GM18505 (cell line): Measurements from ENCODE around the gene ZDHHC11B.
"Not testable (repeated sequence)": the region's sequence is repeated elsewhere in the genome, so short reads cannot be mapped to it uniquely, and the experiment has no call there.

Experiments
- ATAC-seq: cut with Tn5 transposase; IDR thresholded peaks from one replicate; pipeline ENCODE4 v1.9.1; 2021; ENCODE audit not compliant: unreplicated experiment
- POLR2A ChIP-seq: IDR thresholded peaks from 4 replicates; pipeline ENCODE4 v1.6.1; 2011; ENCODE audit warnings: borderline replicate concordance; ENCODE audit not compliant: insufficient read depth, insufficient read length; ENCODE audit errors: extremely low read depth

ZDHHC11B gene

DNA sequence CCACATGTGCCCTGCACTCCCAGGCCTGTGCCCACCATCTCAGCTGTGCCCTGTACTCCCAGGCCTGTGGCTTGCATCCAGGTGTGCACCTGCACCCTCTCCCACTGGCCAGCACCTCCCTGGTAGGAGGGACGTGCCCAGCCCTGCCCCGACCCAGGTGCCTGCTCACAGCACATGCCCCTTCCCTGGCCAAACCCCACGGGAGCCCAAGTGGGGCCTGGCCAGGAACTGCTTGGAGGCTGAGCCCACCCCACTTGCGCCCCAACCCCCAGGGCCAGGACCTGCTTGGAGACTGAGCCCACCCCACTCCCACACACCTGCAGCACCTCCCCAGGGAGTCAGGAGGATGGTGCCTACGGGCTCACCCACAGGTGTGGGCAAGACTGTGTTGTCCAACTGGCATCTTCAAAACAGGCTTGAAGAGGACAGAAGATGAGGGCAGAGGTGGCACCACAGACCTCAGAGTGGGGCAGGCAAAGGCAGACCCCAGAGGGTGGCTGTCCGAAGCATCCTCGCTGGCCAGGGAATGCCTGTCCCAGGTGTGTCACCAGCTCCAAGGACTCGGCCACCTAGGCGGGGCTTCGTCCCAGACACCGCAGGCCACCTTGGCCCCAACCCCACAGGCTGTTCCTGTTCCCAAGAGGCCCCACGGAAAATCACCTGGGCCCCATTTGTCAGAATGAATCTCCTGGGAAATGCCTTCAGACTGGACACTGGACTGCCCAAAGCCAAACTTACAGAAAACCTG, 10.8 kb downstream of the ZDHHC11B start:
- TF ChIP-seq POLR2A: no peak
- ATAC-seq: no peak

DNA sequence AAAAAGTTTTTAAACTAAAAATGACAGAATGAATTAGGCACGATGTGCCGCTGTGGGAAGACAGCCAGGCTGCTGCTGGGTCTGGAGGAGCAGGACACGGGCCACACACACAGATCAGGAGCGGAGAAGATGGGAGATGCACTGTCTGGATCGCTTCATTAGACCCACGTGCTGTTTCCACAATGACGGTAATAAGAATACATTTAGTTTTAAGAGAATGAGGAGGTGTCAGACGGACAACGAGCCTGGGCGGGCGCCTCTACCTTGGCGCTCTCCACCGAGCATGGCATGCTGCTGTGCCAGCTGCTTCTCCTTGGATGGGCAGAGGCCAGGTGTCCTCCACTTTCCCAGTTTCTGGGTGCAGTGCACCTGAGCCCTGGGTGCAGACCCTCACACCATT, 11.6 kb downstream of the ZDHHC11B start:
- ATAC-seq: not testable (repeated sequence)

DNA sequence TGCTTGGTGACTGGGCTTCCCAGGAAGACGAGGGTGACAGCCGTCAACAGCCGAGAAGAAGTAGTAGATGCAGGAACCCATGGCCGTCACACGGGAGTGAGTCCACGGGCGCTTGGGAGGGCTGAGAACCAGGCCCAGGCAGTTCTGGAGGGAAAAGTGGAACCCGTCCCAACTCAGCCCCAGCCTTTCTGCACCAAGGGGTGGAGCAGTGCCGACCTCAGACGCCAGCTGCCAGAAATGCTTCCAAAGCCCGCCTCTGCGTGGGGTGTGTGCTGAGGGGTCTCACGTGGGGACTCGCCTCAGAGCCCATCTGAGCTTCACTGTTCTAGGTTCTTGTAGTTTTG, 12.0 kb downstream of the ZDHHC11B start:
- not testable (repeated sequence) for ATAC-seq

DNA sequence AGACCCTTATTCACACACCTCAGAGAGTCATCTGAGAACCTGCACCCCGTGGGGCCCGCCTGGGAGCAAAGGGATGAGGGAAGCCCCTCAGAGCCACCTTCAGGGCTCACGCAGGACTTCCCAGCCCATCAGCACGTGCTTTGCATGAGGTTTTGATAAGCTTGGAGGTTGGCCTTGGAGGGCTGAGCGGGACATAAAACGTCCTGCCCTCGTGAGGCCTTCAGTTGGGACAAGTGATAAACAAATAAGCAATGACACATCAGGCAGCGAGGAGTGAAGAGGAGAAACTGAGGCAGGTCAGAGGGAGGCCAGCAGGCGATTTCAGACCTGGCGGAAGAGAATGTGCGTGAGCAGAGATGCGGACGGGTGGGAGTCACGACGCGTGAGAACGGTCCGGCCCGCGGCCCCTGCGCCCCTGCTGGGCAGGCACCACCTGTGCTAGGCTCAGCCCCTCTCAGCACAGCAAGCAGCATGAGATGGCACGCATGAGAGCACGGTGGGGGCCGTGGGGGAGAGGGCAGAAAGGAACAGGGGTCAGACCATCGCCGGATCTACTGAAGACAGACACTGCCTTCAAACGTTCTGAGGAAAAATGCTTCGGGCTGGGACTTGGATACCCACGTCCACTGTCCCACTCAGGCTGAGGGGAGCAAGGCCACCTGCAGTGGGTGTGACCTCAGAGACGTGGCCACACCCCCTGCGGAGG, 12.5 kb downstream of the ZDHHC11B start:
- ATAC-seq: not testable (repeated sequence)

DNA sequence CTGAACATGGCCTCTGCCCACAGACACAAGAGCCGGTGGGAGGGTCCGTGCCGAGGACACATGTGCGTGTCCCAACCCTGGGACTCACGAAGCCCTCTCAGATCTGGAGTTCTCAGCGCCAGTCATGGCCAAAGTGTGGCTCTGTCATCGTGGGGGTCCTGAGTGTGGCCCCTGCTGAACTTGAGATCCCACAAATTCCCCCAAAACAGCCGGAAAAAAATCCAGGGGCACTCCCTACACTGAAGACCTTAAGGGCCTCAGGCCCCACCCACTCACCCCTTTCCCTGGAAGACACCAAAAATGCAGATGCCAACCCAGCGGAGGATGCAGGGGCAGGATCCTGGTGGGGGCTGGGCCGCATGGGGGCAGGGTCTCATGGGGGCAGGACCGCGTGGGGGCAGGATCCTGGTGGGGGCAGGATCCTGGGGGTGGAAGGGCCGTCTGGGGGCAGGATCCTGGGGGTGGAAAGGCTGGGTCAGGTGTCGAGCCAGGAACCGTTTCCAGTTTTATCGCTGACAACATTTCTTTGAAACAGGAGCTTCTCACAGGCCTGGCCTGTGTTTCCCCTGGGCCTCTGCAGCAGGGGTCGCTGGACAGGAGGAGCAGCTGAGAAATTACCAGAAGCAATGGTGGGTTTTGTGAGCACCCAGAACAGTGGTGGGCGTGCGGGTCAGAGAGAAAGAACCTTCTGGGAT, 13.3 kb downstream of the ZDHHC11B start:
- not testable (repeated sequence) for ATAC-seq

DNA sequence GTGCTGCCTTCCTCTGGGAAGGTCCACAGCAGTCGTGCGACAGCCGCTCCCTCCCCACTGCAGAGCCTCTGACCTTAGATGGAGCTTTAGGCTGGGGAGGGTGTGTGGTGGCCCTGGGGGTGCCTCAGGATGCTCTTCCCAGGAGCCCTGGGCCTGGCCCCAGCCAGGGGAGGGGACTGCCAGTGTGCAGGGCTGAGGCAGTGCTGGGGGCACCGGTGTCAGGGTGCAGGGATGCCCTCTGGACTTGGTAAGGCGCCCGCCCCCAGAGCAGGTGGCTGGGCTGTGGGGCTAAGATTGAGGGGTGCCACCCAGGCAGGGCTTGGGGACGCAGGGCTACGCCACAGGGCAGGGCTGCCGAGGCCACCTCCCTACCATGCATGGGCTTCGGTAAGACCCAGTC, 13.9 kb downstream of the ZDHHC11B start:
- ATAC-seq: not testable (repeated sequence)

DNA sequence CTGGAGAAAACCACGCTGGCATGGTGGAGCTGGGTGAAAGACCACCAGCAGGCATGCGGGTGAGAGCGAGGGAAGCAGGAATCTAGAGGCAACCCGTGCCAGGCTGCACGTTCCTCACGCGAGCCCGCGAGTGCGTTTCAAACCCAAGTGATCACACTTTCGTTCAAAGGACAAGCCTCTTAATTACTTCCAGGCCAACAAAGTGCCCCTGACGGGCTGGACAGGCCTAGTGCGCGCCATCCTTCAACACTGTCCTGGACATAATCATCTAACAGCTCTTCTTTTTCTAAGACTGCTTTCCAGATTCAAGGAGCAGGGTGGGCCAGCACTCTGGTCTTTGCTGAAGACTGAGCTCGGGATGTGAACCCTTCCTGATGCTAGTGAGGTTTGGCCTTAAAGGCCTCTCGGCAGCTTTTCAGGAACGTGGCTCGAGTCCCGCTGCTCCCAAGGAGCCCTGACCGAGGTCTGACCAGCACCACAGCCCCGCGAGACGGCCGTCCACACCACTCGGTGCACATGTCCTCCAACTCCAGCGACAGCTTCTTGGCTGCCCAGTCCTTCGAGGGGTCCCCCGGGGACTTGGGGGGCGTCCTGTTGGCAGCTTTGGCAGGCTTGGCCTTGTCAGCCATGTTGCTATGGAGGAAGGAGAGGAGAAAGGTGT, 14.9 kb downstream of the ZDHHC11B start:
- ATAC-seq: not testable (repeated sequence)

DNA sequence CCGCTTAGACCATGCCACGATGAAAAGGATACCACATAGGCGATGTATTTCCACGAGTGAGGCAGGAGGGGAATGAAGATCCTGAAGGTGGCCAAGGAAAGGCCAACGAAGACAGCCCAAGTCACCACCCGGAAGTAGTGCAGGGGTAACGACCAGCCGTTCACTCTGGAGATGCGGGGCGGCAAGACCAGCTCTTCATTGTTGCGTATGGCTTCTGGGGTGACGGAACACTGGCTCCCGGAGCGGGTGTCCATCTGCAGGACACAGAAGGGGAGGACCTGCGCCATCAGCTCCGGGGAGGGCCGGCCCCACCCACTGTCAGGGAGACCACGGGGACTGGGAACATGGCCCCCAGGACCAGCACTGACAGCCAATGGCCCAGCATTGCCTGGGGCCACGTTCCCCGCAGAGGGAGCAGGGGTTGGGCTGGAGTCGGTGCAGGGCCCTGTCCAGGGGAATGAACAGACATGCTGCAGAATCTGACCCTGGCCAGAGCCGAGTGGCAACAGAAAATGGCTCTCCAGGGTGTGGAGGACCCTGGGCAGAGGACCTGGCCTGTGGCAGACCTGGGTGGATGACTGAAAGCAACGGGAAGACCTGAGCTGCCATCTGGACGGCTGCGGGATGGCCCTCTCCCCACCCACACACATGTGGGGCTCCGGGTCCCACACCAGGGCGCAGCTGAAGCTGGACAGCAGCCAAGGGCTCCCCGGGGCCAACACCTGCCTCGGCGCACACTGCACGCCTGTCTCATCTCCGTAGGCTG, 17.7 kb downstream of the ZDHHC11B start:
- no peak for TF ChIP-seq POLR2A
- no peak for ATAC-seq

DNA sequence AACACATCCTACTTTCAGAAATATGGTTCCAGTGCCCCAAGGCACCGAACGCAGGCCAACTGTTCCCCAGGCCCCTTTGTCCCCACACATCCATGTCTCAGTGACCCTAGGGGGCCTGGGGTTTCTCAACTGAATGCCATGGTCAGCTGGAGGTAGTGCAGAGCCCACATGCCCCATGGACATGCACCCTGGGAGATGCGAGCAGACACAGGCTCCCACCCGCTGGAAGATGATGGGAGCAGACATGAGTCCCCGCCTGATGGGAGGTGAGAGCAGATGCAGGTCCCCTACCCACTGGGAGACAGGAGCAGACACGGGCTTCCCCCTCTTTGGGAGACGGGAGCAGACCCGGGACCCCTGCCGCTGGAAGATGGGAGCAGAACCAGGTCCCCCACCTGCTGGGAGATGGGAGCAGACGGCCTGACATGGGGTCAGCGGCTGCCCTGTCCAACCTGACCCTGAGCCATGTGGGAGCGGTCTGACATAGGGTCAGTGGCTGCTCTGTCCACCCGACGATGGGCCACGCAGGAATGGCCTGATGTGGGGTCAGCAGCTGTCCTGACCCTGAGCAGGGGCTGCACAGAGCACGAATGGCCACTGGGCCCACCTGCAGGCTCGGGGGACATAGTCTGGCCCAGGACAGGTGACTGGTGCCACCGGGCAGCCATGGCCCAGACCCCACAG, 18.4 kb downstream of the ZDHHC11B start:
- no peak for ATAC-seq
- TF ChIP-seq POLR2A: no peak

DNA sequence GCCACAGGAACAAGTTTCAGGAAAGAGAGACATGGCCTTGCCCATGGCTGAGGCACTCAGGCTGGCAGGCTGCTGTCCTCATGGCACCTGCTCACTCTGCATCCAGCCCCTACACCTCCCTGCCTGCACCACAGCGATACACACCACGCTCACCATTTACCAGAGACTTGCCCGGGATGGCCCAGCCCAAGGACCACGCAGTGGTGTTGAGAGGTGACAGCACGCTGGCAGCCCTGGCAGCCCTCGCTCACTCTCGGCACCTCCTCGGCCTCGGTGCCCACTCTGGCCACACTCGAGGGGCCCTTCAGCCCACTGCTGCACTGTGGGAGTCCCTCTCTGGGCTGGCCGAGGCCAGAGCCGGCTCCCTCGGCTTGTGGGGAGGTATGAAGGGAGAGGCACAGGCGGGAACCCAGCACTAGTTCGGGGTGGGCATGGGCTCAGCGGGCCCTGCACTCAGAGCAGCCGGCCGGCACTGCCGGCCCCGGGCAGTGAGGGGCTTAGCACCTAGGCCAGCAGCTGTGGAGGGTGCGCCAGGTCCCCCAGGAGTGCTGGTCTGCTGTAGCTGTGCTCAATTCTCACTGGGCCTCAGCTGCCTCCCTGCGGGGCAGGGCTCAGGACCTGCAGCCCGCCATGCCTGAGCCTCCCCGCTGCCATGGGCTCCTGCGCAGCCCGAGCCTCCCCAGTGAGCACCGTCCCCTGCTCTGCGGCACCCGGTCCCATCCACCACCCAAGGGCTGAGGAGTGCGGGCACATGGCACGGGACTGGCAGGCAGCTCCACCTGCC, 20.3 kb downstream of the ZDHHC11B start:
- ATAC-seq: no peak
- no peak for TF ChIP-seq POLR2A

DNA sequence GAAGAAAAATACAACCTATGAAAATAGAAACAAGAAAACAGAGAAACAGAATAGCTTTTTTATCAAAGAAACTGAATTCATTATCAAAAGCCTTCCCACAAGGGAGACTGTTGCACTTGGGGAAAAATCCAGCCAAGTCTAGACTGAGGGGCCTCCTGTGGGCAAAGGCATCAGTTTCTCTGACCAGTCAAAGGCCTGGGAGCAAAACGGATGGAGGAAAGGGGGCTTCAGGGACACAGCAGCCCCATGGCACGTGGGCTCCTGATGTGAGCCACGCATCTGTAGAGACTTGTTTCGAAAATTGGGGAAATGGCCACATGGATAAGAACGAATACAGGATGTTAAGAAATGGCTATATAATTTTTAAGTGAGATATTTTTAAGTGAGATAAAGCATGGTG, 21.1 kb downstream of the ZDHHC11B start:
- TF ChIP-seq POLR2A: no peak
- no peak for ATAC-seq

DNA sequence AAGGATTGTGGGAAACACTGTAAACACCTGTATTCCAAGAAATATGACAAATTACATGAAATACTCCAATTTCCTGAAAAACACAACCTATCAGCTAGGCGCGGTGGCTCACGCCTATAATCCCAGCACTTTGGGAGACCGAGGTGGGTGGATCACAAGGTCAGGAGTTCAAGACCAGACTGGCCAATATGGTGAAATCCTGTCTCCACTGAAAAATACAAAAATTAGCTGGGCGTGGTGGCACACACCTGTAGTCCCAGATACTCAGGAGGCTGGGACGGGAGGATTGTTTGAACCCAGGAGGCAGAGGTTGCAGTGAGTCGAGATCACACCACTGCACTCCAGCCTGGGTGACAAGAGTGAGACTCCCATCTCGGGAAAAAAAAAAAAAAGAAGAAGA, 21.5 kb downstream of the ZDHHC11B start:
- not testable (repeated sequence) for ATAC-seq
